Gastrocnemius medialis (tissue), 4 donors: ENCODE data around the gene IQGAP2. TPM values are rescaled to one million over a fixed set of nuclear protein-coding genes. Genes with fewer than 3 reads are reported as not detected.

Experiments used
- ATAC-seq, 2 donors: fragments of 150-250 bp; one replicate each; pipeline ENCODE4 v1.9.1; 2016
- DNase-seq, 2 donors: peaks; one replicate each; pipeline ENCODE4 v3.0.0-alpha.2; 2019
- H3K27ac ChIP-seq, 4 donors: fragments of 200-600 bp; sonication (generic); 1 replicate in 1 of 4; 2 replicates in 3 of 4; pipeline ENCODE4 v1.5.1; 2016 to 2018; ENCODE audit warnings: mild to moderate bottlenecking in 2 of 4, moderate library complexity in 1 of 4
- H3K27me3 ChIP-seq, 3 donors: fragments of 200-600 bp; sonication (generic) in 2 of 3; 1 replicate in 1 of 3; 2 replicates in 2 of 3; pipeline versions ENCODE4 v1.5.1 to v1.6.0; 2016 to 2019; ENCODE audit warnings: mild to moderate bottlenecking in 1 of 3, moderate library complexity in 1 of 3
- H3K36me3 ChIP-seq, 2 donors: fragments of 200-600 bp; sonication (generic) in 1 of 2; one replicate each; pipeline ENCODE4 v1.5.1; 2017 to 2018
- H3K4me1 ChIP-seq, 2 donors: fragments of 200-600 bp; sonication (generic) in 1 of 2; one replicate each; pipeline ENCODE4 v1.5.1; 2016 to 2017; ENCODE audit warnings: mild to moderate bottlenecking in 2 of 2
- H3K4me3 ChIP-seq, 4 donors: fragments of 200-600 bp; sonication (generic) in 3 of 4; 1 replicate in 1 of 4; 2 replicates in 3 of 4; pipeline ENCODE4 v1.5.1; 2016 to 2019; ENCODE audit warnings: mild to moderate bottlenecking in 2 of 4
- H3K9me3 ChIP-seq, 3 donors: fragments of 200-600 bp; sonication (generic) in 2 of 3; 1 replicate in 1 of 3; 2 replicates in 2 of 3; pipeline ENCODE4 v1.5.1; 2016 to 2019
- CTCF ChIP-seq, 5 experiments: fragments of 450-650 bp in 3 of 5; fragments of 200-600 bp in 2 of 5; sonication (generic) in 2 of 5; IDR thresholded peaks in 4 of 5; conservative IDR thresholded peaks in 1 of 5; 1 replicate in 4 of 5; 2 replicates in 1 of 5; pipeline ENCODE4 v1.5.1; 2016 to 2019; ENCODE audit warnings: antibody characterized with exemption in 5 of 5, mild to moderate bottlenecking in 3 of 5, moderate library complexity in 3 of 5
- POLR2A ChIP-seq, 2 donors: fragments of 450-650 bp; IDR thresholded peaks; one replicate each; pipeline ENCODE4 v1.6.1; 2017; ENCODE audit warnings: antibody characterized with exemption in 2 of 2, mild to moderate bottlenecking in 2 of 2, moderate library complexity in 2 of 2
- in situ Hi-C, 4 donors: fragments of 200-750 bp; cut with MboI; loops; one replicate each; pipeline versions ENCODE4 v1.15.0 to v1.8.0; 2017; ENCODE audit warnings: low sequenced_read_pairs in 4 of 4
- intact Hi-C: fragments of 100-400 bp; cut with DNase I; formaldehyde crosslinking; loops from one replicate; pipeline ENCODE4 v1.15.1; 2023; ENCODE audit warnings: low total_unique reads
- total RNA-seq, 4 donors: library from RNA; depleted of rRNA; stranded (reverse); fragments of >200 nt; gene quantifications; one replicate each; pipeline versions ENCODE4 v1.1.0 to v1.2.3, GENCODE V29; 2016

Gene IQGAP2
- total RNA-seq, 4 donors from 2014 or later: 1.5 to 6.8 (median 2.5) TPM

GRCh38 chr5:76467216-76467615, 64.1 kb downstream of the IQGAP2 start:
- intact Hi-C loops: no loop called here
- in situ Hi-C loops: no loop called here
- no peak overlapping the region for H3K4me3 ChIP-seq

GRCh38 chr5:76468635-76469425, 65.7 kb downstream of the IQGAP2 start:
- Histone ChIP-seq H3K36me3 (no peaks in the 10 kb centered on the region), H3K4me3 (no peak overlapping the region), H3K27me3 (no peaks in the 10 kb centered on the region), H3K27ac (no peak overlapping the region), H3K9me3 (no peaks in the 10 kb centered on the region), H3K4me1 (no peaks in the 10 kb centered on the region)
- intact Hi-C loops (no loop called here), in situ Hi-C loops (no loop called here)
- ATAC-seq (no peak), DNase-seq (no peak)
- TF ChIP-seq CTCF (IDR thresholded peaks at IDR 0.05 in 4 of 5, conservative IDR thresholded peaks at IDR 0.05 in 1 of 5): no peak

More at GRCh38 chr5:76467216-76467615, 64.1 kb downstream of the IQGAP2 start:
- no peak overlapping the region for H3K27ac ChIP-seq
- no peaks in the 10 kb centered on the region for H3K9me3 ChIP-seq
- ATAC-seq: no peak
- no peaks in the 10 kb centered on the region for H3K4me1 ChIP-seq
- H3K36me3 ChIP-seq: no peaks in the 10 kb centered on the region
- no peak for TF ChIP-seq CTCF (IDR thresholded peaks at IDR 0.05 in 4 of 5, conservative IDR thresholded peaks at IDR 0.05 in 1 of 5)
- TF ChIP-seq POLR2A (IDR thresholded peaks at IDR 0.05): no peak
- no peaks in the 10 kb centered on the region for H3K27me3 ChIP-seq
- no peak for DNase-seq

GRCh38 chr5:76469656-76470290, 66.7 kb downstream of the IQGAP2 start:
- no peaks in the 10 kb centered on the region for H3K36me3 ChIP-seq
- no peak for TF ChIP-seq POLR2A (IDR thresholded peaks at IDR 0.05)
- no peak for TF ChIP-seq CTCF (IDR thresholded peaks at IDR 0.05 in 4 of 5, conservative IDR thresholded peaks at IDR 0.05 in 1 of 5)
- H3K9me3 ChIP-seq: no peaks in the 10 kb centered on the region
- intact Hi-C loops (no loop called here), in situ Hi-C loops (no loop called here)
- no peak overlapping the region for H3K27ac ChIP-seq
- H3K4me1 ChIP-seq: no peaks in the 10 kb centered on the region
- no peaks in the 10 kb centered on the region for H3K27me3 ChIP-seq
- ATAC-seq: no peak
- no peak for DNase-seq
- H3K4me3 ChIP-seq: no peak overlapping the region

GRCh38 chr5:76470976-76471375, 67.9 kb downstream of the IQGAP2 start:
- Histone ChIP-seq H3K27ac (no peak overlapping the region), H3K36me3 (no peaks in the 10 kb centered on the region), H3K9me3 (no peaks in the 10 kb centered on the region), H3K27me3 (no peaks in the 10 kb centered on the region), H3K4me1 (no peaks in the 10 kb centered on the region), H3K4me3 (no peak overlapping the region)
- ATAC-seq: no peak
- in situ Hi-C loops (no loop called here), intact Hi-C loops (no loop called here)
- DNase-seq: no peak
- TF ChIP-seq POLR2A (IDR thresholded peaks at IDR 0.05) (no peak), CTCF (IDR thresholded peaks at IDR 0.05 in 4 of 5, conservative IDR thresholded peaks at IDR 0.05 in 1 of 5) (no peak)
